Fibroblast of skin of left quadriceps (primary cell): ENCODE data around the gene ARL4C.
A peak's percentile ranks its signal among the peaks of the same experiment; 100 is the strongest.

ENCODE experiments used
- DNase-seq, 2 experiments: peaks; one replicate each; pipeline ENCODE4 v3.0.0-alpha.2; 2013; ENCODE audit warnings: low read depth in 2 of 2

Gene ARL4C

GRCh38 chr2:234447189-234447588 is 49.7 kb downstream of the ARL4C start:
- DNase-seq: no peak

GRCh38 chr2:234446404-234447076 is 50.3 kb downstream of the ARL4C start:
- no peak for DNase-seq

GRCh38 chr2:234444893-234445292 is 52.0 kb downstream of the ARL4C start:
- peak; percentile 75 for DNase-seq

GRCh38 chr2:234444242-234444730 is 52.6 kb downstream of the ARL4C start:
- DNase-seq: no peak
